HepG2 (cell line): ENCODE results near the gene VTN. TPM values are rescaled to one million over a fixed set of nuclear protein-coding genes. Genes with fewer than 3 reads are reported as not detected.

Experiments
- FOXA1 ChIP-seq, 2 experiments: fragments of 450-650 bp in 1 of 2; sonication (generic) in 1 of 2; formaldehyde crosslinking in 1 of 2; IDR thresholded peaks; 2 replicates each; pipeline versions ENCODE4 v1.4.0 to v1.6.1; 2016 to 2020; ENCODE audit warnings: missing genetic modification reagents in 1 of 2
- GABPB1 ChIP-seq: IDR thresholded peaks from 2 replicates; pipeline ENCODE4 v1.6.1; 2016; ENCODE audit warnings: mild to moderate bottlenecking, missing genetic modification reagents, moderate library complexity, missing compliant biosample characterization
- HOXA3 ChIP-seq: sonication (generic); formaldehyde crosslinking; IDR thresholded peaks from 2 replicates; pipeline ENCODE4 v1.5.0; 2020; ENCODE audit warnings: missing genetic modification reagents
- HOXA7 ChIP-seq: sonication (generic); formaldehyde crosslinking; IDR thresholded peaks from 2 replicates; pipeline ENCODE4 v1.8.1; 2022; ENCODE audit warnings: mild to moderate bottlenecking, missing genetic modification reagents, moderate library complexity
- KDM5B ChIP-seq: sonication (generic); formaldehyde crosslinking; IDR thresholded peaks from 2 replicates; pipeline ENCODE4 v1.4.0; 2020; ENCODE audit warnings: missing genetic modification reagents, mild to moderate bottlenecking, borderline replicate concordance
- MAF1 ChIP-seq: sonication (generic); formaldehyde crosslinking; IDR thresholded peaks from 2 replicates; pipeline ENCODE4 v1.5.0; 2020; ENCODE audit warnings: missing genetic modification reagents, borderline replicate concordance
- NFATC3 ChIP-seq: sonication (generic); formaldehyde crosslinking; IDR thresholded peaks from 2 replicates; pipeline ENCODE4 v1.5.1; 2020; ENCODE audit warnings: mild to moderate bottlenecking, missing genetic modification reagents
- NFKB2 ChIP-seq: sonication (generic); formaldehyde crosslinking; IDR thresholded peaks from 2 replicates; pipeline ENCODE4 v1.4.0; 2020; ENCODE audit warnings: missing genetic modification reagents, borderline replicate concordance
- RBFOX2 ChIP-seq: fragments of 200-400 bp; formaldehyde crosslinking; IDR thresholded peaks from 2 replicates; pipeline ENCODE4 v1.6.1; 2017; ENCODE audit warnings: low read depth, mild to moderate bottlenecking, low read length
- ZNF607 ChIP-seq: sonication (generic); formaldehyde crosslinking; IDR thresholded peaks from 2 replicates; pipeline ENCODE4 v1.5.1; 2020; ENCODE audit warnings: missing genetic modification reagents, mild to moderate bottlenecking, borderline replicate concordance
- polyA plus RNA-seq, 8 experiments: library from polyadenylated mRNA; depleted of rRNA in 3 of 8; stranded (reverse) in 7 of 8; unstranded in 1 of 8; fragments of >200 nt; fragmentation: Illumina TruSeq in 4 of 8; extraction: Trizol in 4 of 8; gene quantifications; 2 replicates each; pipeline versions ENCODE4 v1.2.1 to v1.2.3, GENCODE V29; 2011 to 2016; ENCODE audit warnings: low read depth in 4 of 8, missing spikeins in 1 of 8, mixed read lengths in 1 of 8; ENCODE audit not compliant: insufficient read depth in 1 of 8
- total RNA-seq, 5 experiments: library from RNA; depleted of rRNA; stranded (reverse); fragments of >200 nt; fragmentation: Illumina TruSeq; extraction: Trizol; gene quantifications; 2 replicates each; pipeline ENCODE4 v1.2.3, GENCODE V29; 2016; ENCODE audit warnings: low read depth in 1 of 5
- TF ChIP-seq, protein P1 (sequence below): sonication (generic); formaldehyde crosslinking; IDR thresholded peaks from 2 replicates; pipeline ENCODE4 v1.4.0; 2020; ENCODE audit warnings: missing genetic modification reagents
- TF ChIP-seq, protein P2 (sequence below): sonication (generic); formaldehyde crosslinking; IDR thresholded peaks from 2 replicates; pipeline ENCODE4 v1.4.0; 2020; ENCODE audit warnings: missing genetic modification reagents
- TF ChIP-seq, protein P3 (sequence below): sonication (generic); formaldehyde crosslinking; IDR thresholded peaks from 2 replicates; pipeline ENCODE4 v1.5.0; 2020; ENCODE audit warnings: mild to moderate bottlenecking, missing genetic modification reagents
- TF ChIP-seq, protein P4 (sequence below): sonication (generic); formaldehyde crosslinking; IDR thresholded peaks from 2 replicates; pipeline ENCODE4 v1.4.0; 2020; ENCODE audit warnings: missing genetic modification reagents
- TF ChIP-seq, protein P5 (sequence below): sonication (generic); formaldehyde crosslinking; IDR thresholded peaks from 2 replicates; pipeline ENCODE4 v1.5.0; 2020; ENCODE audit warnings: mild to moderate bottlenecking, low read depth, missing genetic modification reagents, borderline replicate concordance

Gene VTN
- total and polyA plus RNA-seq, 2 of the 13 experiments (the other 11 are each of a cell fraction or from before 2014, with no cell fraction given) = 108 to 131 TPM

DNA sequence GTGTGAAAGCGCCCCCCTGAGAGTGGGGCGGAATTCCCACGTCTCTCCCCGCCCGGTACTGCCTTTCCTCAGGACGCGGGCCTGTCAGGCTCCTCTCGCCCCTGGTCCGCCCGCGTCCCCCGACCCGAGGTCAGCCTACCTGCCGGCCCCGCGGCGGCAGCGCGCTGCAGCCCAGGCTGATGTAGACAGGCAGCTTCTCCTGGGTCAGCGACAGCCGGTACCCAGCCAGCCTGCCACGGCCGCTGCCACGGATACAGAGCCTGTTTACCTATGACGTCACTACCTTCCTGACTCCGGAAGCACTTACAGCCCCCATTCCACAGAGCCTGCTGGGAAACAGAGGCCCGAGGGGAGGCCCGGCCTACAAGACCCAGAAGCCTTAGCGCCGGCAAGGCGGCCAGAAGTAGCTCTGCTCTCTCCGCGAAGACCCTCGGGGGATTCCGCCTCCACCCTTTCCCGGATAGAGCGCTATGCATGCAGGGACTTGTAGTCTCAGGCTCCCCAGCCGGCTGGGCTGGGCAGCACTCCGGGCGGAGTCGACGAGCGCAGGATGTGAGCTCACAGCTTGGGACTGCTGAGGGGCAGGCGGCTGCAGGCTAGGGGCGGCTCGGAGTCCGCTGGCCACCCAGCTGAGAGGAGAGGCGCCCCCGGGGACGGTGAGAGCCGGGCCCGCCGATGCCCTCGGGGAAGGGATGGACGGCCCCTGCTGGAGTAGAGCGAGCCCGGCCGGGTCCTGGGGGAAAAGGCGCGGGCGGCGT is 34.7 kb downstream of the VTN start, which contains the start of the genes IFT20 and TNFAIP1 (continued):
- TF ChIP-seq NFKB2 (CRISPR knock-in tag) (peak; percentile 69; the same call in 1 of the 2 replicates), FOXA1 (IDR thresholded peaks at IDR 0.05) (0 out of 2 replicates have a peak, but pooled peaks have one; percentile 39), FOXA1 (CRISPR knock-in tag; IDR thresholded peaks at IDR 0.05) (peak; percentile 99), RBFOX2 (peak; percentile 89), NFATC3 (CRISPR knock-in tag) (no peak), MAF1 (CRISPR knock-in tag) (no peak), GABPB1 (CRISPR knock-in tag) (peak; percentile 99), ZNF607 (CRISPR knock-in tag) (peak; percentile 51), KDM5B (CRISPR knock-in tag) (peak; percentile 69; the same call in 1 of the 2 replicates), HOXA7 (CRISPR knock-in tag) (no peak), HOXA3 (peak; percentile 96)
- TF ChIP-seq, protein P1, sequence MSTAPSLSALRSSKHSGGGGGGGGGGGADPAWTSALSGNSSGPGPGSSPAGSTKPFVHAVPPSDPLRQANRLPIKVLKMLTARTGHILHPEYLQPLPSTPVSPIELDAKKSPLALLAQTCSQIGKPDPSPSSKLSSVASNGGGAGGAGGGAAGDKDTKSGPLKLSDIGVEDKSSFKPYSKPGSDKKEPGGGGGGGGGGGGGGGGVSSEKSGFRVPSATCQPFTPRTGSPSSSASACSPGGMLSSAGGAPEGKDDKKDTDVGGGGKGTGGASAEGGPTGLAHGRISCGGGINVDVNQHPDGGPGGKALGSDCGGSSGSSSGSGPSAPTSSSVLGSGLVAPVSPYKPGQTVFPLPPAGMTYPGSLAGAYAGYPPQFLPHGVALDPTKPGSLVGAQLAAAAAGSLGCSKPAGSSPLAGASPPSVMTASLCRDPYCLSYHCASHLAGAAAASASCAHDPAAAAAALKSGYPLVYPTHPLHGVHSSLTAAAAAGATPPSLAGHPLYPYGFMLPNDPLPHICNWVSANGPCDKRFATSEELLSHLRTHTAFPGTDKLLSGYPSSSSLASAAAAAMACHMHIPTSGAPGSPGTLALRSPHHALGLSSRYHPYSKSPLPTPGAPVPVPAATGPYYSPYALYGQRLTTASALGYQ (CRISPR knock-in tag) = peak; percentile 81; the same call in 1 of the 2 replicates
- TF ChIP-seq, protein P2, sequence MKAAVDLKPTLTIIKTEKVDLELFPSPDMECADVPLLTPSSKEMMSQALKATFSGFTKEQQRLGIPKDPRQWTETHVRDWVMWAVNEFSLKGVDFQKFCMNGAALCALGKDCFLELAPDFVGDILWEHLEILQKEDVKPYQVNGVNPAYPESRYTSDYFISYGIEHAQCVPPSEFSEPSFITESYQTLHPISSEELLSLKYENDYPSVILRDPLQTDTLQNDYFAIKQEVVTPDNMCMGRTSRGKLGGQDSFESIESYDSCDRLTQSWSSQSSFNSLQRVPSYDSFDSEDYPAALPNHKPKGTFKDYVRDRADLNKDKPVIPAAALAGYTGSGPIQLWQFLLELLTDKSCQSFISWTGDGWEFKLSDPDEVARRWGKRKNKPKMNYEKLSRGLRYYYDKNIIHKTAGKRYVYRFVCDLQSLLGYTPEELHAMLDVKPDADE (CRISPR knock-in tag) = peak; percentile 14; the same call in 1 of the 2 replicates
- TF ChIP-seq, protein P3, sequence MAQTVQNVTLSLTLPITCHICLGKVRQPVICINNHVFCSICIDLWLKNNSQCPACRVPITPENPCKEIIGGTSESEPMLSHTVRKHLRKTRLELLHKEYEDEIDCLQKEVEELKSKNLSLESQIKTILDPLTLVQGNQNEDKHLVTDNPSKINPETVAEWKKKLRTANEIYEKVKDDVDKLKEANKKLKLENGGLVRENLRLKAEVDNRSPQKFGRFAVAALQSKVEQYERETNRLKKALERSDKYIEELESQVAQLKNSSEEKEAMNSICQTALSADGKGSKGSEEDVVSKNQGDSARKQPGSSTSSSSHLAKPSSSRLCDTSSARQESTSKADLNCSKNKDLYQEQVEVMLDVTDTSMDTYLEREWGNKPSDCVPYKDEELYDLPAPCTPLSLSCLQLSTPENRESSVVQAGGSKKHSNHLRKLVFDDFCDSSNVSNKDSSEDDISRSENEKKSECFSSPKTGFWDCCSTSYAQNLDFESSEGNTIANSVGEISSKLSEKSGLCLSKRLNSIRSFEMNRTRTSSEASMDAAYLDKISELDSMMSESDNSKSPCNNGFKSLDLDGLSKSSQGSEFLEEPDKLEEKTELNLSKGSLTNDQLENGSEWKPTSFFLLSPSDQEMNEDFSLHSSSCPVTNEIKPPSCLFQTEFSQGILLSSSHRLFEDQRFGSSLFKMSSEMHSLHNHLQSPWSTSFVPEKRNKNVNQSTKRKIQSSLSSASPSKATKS = peak; percentile 94; the same call in 1 of the 2 replicates
- TF ChIP-seq, protein P4, sequence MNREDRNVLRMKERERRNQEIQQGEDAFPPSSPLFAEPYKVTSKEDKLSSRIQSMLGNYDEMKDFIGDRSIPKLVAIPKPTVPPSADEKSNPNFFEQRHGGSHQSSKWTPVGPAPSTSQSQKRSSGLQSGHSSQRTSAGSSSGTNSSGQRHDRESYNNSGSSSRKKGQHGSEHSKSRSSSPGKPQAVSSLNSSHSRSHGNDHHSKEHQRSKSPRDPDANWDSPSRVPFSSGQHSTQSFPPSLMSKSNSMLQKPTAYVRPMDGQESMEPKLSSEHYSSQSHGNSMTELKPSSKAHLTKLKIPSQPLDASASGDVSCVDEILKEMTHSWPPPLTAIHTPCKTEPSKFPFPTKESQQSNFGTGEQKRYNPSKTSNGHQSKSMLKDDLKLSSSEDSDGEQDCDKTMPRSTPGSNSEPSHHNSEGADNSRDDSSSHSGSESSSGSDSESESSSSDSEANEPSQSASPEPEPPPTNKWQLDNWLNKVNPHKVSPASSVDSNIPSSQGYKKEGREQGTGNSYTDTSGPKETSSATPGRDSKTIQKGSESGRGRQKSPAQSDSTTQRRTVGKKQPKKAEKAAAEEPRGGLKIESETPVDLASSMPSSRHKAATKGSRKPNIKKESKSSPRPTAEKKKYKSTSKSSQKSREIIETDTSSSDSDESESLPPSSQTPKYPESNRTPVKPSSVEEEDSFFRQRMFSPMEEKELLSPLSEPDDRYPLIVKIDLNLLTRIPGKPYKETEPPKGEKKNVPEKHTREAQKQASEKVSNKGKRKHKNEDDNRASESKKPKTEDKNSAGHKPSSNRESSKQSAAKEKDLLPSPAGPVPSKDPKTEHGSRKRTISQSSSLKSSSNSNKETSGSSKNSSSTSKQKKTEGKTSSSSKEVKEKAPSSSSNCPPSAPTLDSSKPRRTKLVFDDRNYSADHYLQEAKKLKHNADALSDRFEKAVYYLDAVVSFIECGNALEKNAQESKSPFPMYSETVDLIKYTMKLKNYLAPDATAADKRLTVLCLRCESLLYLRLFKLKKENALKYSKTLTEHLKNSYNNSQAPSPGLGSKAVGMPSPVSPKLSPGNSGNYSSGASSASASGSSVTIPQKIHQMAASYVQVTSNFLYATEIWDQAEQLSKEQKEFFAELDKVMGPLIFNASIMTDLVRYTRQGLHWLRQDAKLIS (CRISPR knock-in tag) = no peak
- TF ChIP-seq, protein P5, sequence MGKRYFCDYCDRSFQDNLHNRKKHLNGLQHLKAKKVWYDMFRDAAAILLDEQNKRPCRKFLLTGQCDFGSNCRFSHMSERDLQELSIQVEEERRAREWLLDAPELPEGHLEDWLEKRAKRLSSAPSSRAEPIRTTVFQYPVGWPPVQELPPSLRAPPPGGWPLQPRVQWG (CRISPR knock-in tag) = no peak
